ENCODE results near the gene C19orf53.
"Not testable (repeated sequence)": the region's sequence is repeated elsewhere in the genome, so short reads cannot be mapped to it uniquely, and the experiment has no call there.

C19orf53 gene

GRCh38 chr19:13774217-13775191, at the start of gene C19orf53:
TSS of gene C19orf53 (plus strand) at chr19:13774456. CDS start at chr19:13774478, 22 bp downstream.
- peak; percentile 77 for DNase-seq (ENCODE audit: low read depth)

GRCh38 chr19:13726323-13726722, 47.9 kb upstream of the C19orf53 start:
- no peak for DNase-seq (ENCODE audit: low read depth)

- DNase-seq (ENCODE audit: low read depth) = no peak
Observed at GRCh38 chr19:13727798-13728197, 46.5 kb upstream of the C19orf53 start.

- no peak for DNase-seq (ENCODE audit: low read depth)
Observed at GRCh38 chr19:13729859-13730258, 44.4 kb upstream of the C19orf53 start.

GRCh38 chr19:13731147-13731964, 42.9 kb upstream of the C19orf53 start:
- DNase-seq (ENCODE audit: low read depth) = peak; percentile 87

- DNase-seq (ENCODE audit: low read depth) = no peak
Observed at GRCh38 chr19:13732337-13732736, 41.9 kb upstream of the C19orf53 start.

GRCh38 chr19:13734751-13735150, 39.5 kb upstream of the C19orf53 start:
- DNase-seq (ENCODE audit: low read depth) = no peak

GRCh38 chr19:13738073-13738472, 36.2 kb upstream of the C19orf53 start:
- no peak for DNase-seq (ENCODE audit: low read depth)

GRCh38 chr19:13741893-13742292, 32.4 kb upstream of the C19orf53 start:
- no peak for DNase-seq (ENCODE audit: low read depth)

GRCh38 chr19:13742756-13743155, 31.5 kb upstream of the C19orf53 start:
- DNase-seq (ENCODE audit: low read depth) = no peak

GRCh38 chr19:13744174-13744573, 30.1 kb upstream of the C19orf53 start:
- DNase-seq (ENCODE audit: low read depth) = no peak

- no peak for DNase-seq (ENCODE audit: low read depth)
Observed at GRCh38 chr19:13747098-13747453, 27.2 kb upstream of the C19orf53 start.

GRCh38 chr19:13748169-13748828, 26.0 kb upstream of the C19orf53 start:
- no peak for DNase-seq (ENCODE audit: low read depth)

GRCh38 chr19:13751436-13751835, 22.8 kb upstream of the C19orf53 start:
- DNase-seq (ENCODE audit: low read depth) = no peak

GRCh38 chr19:13753622-13754021, 20.6 kb upstream of the C19orf53 start:
- not testable (repeated sequence) for DNase-seq (ENCODE audit: low read depth)

GRCh38 chr19:13756210-13756609, 18.0 kb upstream of the C19orf53 start:
- DNase-seq (ENCODE audit: low read depth) = no peak

GRCh38 chr19:13757805-13758772, 16.2 kb upstream of the C19orf53 start:
- DNase-seq (ENCODE audit: low read depth) = no peak

- no peak for DNase-seq (ENCODE audit: low read depth)
Observed at GRCh38 chr19:13758795-13759194, 15.5 kb upstream of the C19orf53 start.

GRCh38 chr19:13761423-13761822, 12.8 kb upstream of the C19orf53 start:
- no peak for DNase-seq (ENCODE audit: low read depth)

- DNase-seq (ENCODE audit: low read depth) = no peak
Observed at GRCh38 chr19:13762635-13763235, 11.5 kb upstream of the C19orf53 start.

- DNase-seq (ENCODE audit: low read depth) = no peak
Observed at GRCh38 chr19:13763265-13763664, 11.0 kb upstream of the C19orf53 start.
